Testis (tissue), 2 donors: ENCODE data around the gene USP49.

Experiments
- CTCF ChIP-seq, 3 experiments: fragments of 450-650 bp in 2 of 3; fragments of 200-600 bp in 1 of 3; sonication (generic) in 1 of 3; IDR thresholded peaks; one replicate each; pipeline ENCODE4 v1.5.1; 2016 to 2019; ENCODE audit warnings: antibody characterized with exemption in 3 of 3, mild to moderate bottlenecking in 2 of 3, moderate library complexity in 1 of 3
- POLR2A ChIP-seq: fragments of 450-650 bp; IDR thresholded peaks from one replicate; pipeline ENCODE4 v1.6.1; 2017; ENCODE audit warnings: antibody characterized with exemption, mild to moderate bottlenecking, moderate library complexity

- TF ChIP-seq CTCF (IDR thresholded peaks at IDR 0.05) (no peak), POLR2A (no peak)
Observed at GRCh38 chr6:41780551-41781365, 114.4 kb downstream of the USP49 start, which contains the start of gene PRICKLE4.
